ENCODE data around the gene TRMT61A. TPM values are rescaled to one million over a fixed set of nuclear protein-coding genes. Genes with fewer than 3 reads are reported as not detected.
A peak's percentile ranks its signal among the peaks of the same experiment; 100 is the strongest.
"Not testable (repeated sequence)": the region's sequence is repeated elsewhere in the genome, so short reads cannot be mapped to it uniquely, and the experiment has no call there.

Gene TRMT61A
- total RNA-seq, 2 donors from 2014 or later = 8.2 to 8.3 TPM

DNA sequence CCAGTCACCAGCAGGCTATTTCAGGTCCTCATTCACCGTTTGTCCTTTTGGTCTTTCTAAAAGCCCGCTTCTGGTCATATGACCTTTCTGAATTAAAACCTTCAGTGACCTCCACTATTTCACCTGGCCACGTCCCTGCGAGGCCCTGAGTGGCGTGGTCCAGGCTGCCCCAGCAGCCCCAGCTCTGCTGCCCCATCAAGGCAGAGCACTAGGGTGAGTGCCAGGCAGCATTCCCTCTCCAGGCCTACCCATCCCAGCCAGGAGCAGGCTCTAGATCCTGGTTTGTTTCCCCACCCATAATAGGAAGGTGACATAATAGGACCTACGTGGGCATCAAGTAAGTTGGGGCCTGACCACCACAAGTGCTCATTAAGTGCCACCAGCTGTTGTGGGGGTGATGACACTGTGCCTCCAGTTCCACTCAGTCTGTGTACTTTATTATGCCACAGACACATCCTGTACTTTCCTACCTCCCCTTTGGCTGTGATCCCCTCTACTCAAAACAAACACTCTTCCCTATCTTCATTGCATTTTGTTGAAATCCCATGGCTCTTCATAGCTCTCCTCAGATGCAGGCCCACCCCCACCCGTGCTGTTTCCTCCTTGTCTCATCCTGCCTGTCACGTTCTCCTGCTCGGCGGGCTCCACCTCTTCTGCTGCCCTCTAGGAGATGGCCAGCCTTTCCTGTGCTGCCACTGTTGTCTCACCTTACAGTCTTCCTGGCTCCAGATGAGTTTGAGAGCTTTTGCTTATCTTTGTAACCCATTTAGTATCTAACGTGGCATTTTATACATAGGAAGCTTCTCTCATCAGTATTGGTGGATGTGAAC is 27.7 kb upstream of the TRMT61A start:
- H3K9me3 ChIP-seq (ENCODE audit: control insufficient read depth, low read length, poor library complexity, severe bottlenecking) = no peaks in the 10 kb centered on the region

DNA sequence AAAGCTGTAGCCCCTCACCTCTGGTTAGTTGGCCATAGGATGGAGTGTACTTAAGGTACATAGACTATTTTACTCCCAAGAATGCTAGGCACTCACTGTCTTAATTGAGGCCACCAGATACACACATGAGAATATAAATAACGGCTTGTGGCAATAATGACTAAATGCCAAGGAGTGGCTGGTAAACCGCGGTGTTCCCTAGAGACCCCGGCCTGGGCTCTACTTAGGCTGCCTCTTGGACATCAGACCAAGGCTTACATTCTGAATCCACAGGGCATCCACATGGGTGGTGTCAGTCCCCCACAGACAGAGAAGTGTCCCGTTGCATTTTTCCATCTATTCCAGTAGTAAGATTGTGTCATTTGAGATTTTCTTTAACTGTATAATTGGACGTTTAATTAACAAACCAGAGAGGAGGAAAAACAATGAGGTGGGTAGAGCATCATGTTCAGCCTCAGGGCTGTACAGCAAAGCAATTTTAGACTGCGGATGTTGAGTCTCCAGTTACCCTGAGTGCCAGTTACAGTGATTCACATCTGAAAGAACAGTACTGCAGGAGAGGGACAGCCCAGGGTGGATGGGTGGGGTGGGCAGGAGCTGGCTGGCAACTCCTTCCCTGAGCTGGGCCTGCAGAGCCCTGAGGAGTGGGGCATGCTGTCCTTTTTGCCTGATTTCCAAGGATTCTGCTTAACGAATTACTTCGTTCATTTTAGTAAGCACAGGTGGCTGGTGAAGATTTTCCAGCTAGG is 26.9 kb upstream of the TRMT61A start:
- H3K27ac Mint-ChIP-seq = no peak overlapping the region
- H3K36me3 Mint-ChIP-seq (ENCODE audit: low read depth) = peaks cover 8% of the 10 kb centered on the region
- no peak for ATAC-seq
- H3K4me1 Mint-ChIP-seq = peaks cover 17% of the 10 kb centered on the region
- H3K9me3 ChIP-seq (ENCODE audit: control insufficient read depth, low read length, poor library complexity, severe bottlenecking) = no peaks in the 10 kb centered on the region
- no peak overlapping the region for H3K4me3 Mint-ChIP-seq
- H3K27me3 Mint-ChIP-seq = no peaks in the 10 kb centered on the region
- DNase-seq = no peak

More for the DNA sequence above, 27.7 kb upstream of the TRMT61A start:
- H3K27me3 Mint-ChIP-seq = no peaks in the 10 kb centered on the region
- no peak overlapping the region for H3K4me3 Mint-ChIP-seq
- DNase-seq (no peak), ATAC-seq (no peak)
- peaks cover 8% of the 10 kb centered on the region for H3K36me3 Mint-ChIP-seq (ENCODE audit: low read depth)
- H3K4me1 Mint-ChIP-seq = peaks cover 17% of the 10 kb centered on the region
- H3K27ac Mint-ChIP-seq = peak overlapping the region; percentile 39

DNA sequence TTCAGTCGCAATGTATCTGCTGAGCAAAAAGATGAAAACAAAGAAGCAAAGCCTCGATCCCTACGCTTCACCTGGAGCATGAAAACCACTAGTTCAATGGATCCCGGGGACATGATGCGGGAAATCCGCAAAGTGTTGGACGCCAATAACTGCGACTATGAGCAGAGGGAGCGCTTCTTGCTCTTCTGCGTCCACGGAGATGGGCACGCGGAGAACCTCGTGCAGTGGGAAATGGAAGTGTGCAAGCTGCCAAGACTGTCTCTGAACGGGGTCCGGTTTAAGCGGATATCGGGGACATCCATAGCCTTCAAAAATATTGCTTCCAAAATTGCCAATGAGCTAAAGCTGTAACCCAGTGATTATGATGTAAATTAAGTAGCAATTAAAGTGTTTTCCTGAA is 26.1 kb upstream of the TRMT61A start:
- ATAC-seq (no peak), DNase-seq (no peak)
- Mint-ChIP-seq H3K4me3 (no peak overlapping the region), H3K4me1 (peaks cover 17% of the 10 kb centered on the region), H3K27me3 (no peaks in the 10 kb centered on the region), H3K36me3 (ENCODE audit: low read depth) (peaks cover 8% of the 10 kb centered on the region), H3K27ac (no peak overlapping the region)
- no peaks in the 10 kb centered on the region for H3K9me3 ChIP-seq (ENCODE audit: control insufficient read depth, low read length, poor library complexity, severe bottlenecking)

DNA sequence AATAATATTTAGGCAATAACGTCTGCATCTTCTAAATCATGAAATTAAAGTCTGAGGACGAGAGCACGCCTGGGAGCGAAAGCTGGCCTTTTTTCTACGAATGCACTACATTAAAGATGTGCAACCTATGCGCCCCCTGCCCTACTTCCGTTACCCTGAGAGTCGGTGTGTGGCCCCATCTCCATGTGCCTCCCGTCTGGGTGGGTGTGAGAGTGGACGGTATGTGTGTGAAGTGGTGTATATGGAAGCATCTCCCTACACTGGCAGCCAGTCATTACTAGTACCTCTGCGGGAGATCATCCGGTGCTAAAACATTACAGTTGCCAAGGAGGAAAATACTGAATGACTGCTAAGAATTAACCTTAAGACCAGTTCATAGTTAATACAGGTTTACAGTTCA is 25.7 kb upstream of the TRMT61A start:
- Mint-ChIP-seq H3K36me3 (ENCODE audit: low read depth) (peaks cover 8% of the 10 kb centered on the region), H3K27me3 (no peaks in the 10 kb centered on the region), H3K4me3 (no peak overlapping the region), H3K4me1 (peaks cover 17% of the 10 kb centered on the region), H3K27ac (no peak overlapping the region)
- ATAC-seq (no peak), DNase-seq (no peak)
- no peaks in the 10 kb centered on the region for H3K9me3 ChIP-seq (ENCODE audit: control insufficient read depth, low read length, poor library complexity, severe bottlenecking)

DNA sequence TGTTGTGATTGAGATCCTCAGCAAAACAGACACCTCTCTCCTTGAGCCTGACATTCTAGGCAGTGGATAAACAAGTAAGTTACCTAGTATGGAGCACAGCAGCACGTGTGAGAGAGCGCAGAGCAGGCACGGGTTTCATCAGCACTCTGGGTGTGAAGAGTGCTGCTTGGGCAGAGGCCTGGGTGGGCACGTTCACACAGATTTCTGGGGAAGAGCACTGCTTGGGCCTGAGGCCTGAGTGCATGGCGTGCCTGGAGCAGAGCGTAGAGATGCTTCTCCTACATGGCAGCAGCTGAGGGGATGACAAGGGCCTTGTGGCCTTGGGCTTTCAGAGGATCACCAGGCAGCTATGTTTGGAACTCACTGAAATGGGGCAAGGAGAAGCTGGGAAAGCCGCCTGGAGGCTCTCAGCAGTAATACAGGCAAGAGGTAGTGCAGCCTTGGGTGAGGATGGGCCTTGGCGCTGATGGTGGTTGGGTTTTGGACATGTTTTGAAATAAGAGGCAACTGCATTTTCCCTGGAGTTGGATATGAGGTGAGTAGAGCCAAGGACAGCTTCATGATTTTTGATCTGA is 23.9 kb upstream of the TRMT61A start:
- peaks cover 11% of the 10 kb centered on the region for H3K4me1 Mint-ChIP-seq
- ATAC-seq (no peak), DNase-seq (no peak)
- H3K27ac Mint-ChIP-seq = no peak overlapping the region
- H3K4me3 Mint-ChIP-seq = peak overlapping the region; percentile 69
- no peaks in the 10 kb centered on the region for H3K27me3 Mint-ChIP-seq
- H3K9me3 ChIP-seq (ENCODE audit: control insufficient read depth, low read length, poor library complexity, severe bottlenecking) = no peaks in the 10 kb centered on the region
- H3K36me3 Mint-ChIP-seq (ENCODE audit: low read depth) = peaks cover 8% of the 10 kb centered on the region

DNA sequence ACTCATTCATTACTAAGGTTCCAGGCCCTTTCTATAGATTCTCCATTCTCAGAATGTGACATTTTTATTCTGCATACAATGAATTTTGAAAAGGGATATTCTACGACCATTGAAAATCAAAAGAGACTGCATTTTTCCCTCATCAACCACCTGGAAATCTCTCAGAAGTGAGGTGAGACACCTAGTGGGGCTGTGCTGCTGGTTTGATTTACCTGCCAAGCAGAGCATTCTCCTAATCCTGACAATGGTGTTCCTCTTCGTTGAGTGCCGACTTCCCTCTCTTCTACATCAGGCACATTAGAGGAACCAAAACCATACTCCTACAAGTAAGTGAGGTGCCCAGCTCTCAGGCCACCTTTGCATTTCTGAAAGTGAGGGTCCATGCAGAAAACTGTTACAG is 21.2 kb upstream of the TRMT61A start:
- H3K36me3 Mint-ChIP-seq (ENCODE audit: low read depth) = peaks cover 8% of the 10 kb centered on the region
- H3K9me3 ChIP-seq (ENCODE audit: control insufficient read depth, low read length, poor library complexity, severe bottlenecking) = no peaks in the 10 kb centered on the region
- H3K4me1 Mint-ChIP-seq = peaks cover 6% of the 10 kb centered on the region
- H3K27ac Mint-ChIP-seq = peak overlapping the region; percentile 41
- H3K27me3 Mint-ChIP-seq = no peaks in the 10 kb centered on the region
- DNase-seq (no peak), ATAC-seq (no peak)
- no peak overlapping the region for H3K4me3 Mint-ChIP-seq

DNA sequence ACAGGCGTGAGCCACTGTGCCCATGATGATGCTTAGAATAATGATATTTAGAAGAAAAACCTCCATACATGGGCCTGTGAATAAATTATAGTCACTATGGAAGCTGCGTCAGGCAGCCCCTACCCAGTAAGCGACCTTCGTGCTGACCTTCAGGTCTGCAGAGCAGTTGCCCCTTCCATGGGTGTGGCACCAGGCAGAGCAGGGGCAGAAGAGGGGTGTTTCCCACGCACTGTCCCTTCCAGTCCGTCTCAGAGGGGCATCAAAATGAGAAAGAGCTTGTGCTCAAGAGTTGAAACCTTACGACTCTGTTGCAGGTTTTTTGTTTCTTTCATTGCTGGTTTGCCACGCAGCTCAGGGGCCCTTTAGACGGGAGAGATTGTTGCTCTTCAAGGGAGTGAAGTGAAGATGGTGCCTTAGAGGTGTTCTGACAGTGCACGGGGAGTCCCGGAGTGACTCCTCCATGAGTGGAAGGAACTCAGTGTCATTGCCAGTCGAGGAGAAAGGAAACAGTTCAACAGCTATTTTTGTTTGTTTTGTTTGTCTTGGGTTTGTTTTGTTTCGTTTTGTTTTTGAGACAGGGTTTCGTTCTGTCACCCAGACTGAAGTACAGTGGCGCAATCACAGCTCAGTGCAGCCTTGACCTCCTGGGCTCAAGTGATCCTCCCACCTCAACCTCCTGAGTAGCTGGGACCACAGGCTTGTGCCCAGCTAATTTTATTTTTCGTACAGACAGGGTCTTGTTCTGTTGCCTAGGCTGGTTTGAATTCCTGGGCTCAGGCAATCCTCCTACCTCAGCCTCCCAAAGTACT is 20.3 kb upstream of the TRMT61A start:
- Mint-ChIP-seq H3K4me1 (peaks cover 6% of the 10 kb centered on the region), H3K27me3 (no peaks in the 10 kb centered on the region), H3K27ac (peak overlapping the region; percentile 39), H3K4me3 (no peak overlapping the region), H3K36me3 (ENCODE audit: low read depth) (peaks cover 5% of the 10 kb centered on the region)
- ATAC-seq (no peak), DNase-seq (no peak)
- H3K9me3 ChIP-seq (ENCODE audit: control insufficient read depth, low read length, poor library complexity, severe bottlenecking) = no peaks in the 10 kb centered on the region

DNA sequence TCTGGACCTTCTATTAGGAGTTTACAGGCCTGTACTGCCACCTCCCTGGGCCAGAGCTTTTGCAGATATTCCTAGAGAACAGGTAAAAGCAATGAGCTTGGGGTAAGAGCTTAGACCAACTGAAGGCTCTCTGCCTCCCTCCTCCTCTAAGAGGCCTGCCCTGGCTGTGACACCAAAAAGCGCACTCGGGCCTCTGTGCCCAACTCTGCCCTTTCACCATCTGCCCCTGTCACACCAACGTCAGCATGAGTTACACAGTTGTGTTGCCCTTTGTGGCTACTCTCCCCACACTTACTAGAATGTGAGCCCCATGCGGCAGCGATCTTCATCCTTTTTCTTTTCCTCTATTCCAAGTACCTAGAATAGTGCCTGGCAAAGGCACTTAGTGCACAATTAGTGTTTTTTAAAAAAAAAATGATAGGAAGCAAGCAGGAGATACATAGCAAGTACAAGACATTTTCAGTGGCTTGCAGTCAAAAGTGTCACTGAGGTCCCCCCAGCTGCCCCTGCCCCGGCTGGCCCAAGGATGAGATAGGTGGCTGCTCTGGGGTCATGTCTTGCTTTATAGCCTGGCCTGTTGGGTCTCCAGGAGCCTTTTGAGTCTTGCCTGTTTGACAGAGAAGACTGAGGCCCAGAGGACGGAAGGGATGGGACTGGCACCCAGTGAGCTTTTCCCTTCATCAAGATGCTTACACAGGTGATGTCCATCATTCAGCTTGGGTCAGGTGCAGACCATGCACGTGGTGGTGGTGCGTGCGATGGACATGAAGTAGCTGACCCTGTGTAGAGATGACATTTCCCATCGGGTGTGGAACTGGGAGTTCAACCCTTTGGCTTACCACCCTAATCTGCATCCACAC is 18.9 kb upstream of the TRMT61A start:
- peaks cover 9% of the 10 kb centered on the region for H3K4me1 Mint-ChIP-seq
- no peaks in the 10 kb centered on the region for H3K27me3 Mint-ChIP-seq
- ATAC-seq = no peak
- no peak for DNase-seq
- H3K4me3 Mint-ChIP-seq = no peak overlapping the region
- H3K27ac Mint-ChIP-seq = no peak overlapping the region
- peaks cover 4% of the 10 kb centered on the region for H3K36me3 Mint-ChIP-seq (ENCODE audit: low read depth)
- no peaks in the 10 kb centered on the region for H3K9me3 ChIP-seq (ENCODE audit: control insufficient read depth, low read length, poor library complexity, severe bottlenecking)

DNA sequence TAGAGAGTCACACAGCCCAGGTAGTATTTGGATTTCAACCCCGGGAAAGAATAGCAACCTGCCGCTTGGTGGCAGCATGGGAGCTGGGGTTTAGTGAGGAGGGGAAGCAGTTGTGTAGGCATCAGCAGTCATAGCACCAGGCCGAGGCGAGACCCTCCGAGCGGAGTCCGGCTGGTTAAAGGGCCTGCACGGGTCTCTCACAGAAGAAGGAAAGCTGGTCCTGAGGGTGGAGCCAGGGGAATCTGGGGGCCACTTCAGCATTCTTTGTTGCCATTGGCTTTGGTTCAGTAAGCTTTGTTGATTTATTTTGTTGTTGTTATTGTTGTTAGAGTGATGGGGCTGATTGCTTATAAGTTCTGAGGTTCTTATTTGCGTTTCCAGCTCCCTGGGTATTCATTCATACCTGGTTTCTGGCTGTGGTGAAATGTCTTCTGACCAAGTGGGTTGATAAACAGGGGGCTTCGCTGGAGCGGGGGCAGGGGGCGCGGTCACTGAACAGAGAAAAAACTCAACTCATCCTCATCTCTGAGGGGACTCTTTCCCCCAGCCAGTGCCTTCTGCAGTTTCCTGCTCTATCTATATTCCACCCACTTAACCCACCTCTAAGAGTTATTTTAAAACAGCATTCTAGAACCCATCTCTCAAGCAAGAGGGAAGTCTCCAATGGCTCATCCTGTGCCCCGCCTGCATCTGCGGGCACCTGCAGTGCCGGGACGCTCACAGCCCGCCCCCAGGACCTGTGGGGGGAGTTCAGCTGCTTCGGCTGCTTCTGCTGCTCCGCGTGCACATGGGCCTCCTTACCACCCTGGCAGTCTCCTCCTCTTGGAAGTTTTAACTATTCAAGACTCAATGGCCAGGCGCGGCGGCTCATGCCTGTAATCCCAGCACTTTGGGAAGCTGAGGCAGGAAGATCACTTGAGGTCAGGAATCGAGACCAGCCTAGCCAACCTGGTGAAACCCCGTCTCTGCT is 18.0 kb upstream of the TRMT61A start:
- DNase-seq (no peak), ATAC-seq (no peak)
- H3K4me1 Mint-ChIP-seq = peaks cover 5% of the 10 kb centered on the region
- H3K27me3 Mint-ChIP-seq = no peaks in the 10 kb centered on the region
- H3K36me3 Mint-ChIP-seq (ENCODE audit: low read depth) = no peaks in the 10 kb centered on the region
- H3K27ac Mint-ChIP-seq = no peak overlapping the region
- no peak overlapping the region for H3K4me3 Mint-ChIP-seq
- no peaks in the 10 kb centered on the region for H3K9me3 ChIP-seq (ENCODE audit: control insufficient read depth, low read length, poor library complexity, severe bottlenecking)

DNA sequence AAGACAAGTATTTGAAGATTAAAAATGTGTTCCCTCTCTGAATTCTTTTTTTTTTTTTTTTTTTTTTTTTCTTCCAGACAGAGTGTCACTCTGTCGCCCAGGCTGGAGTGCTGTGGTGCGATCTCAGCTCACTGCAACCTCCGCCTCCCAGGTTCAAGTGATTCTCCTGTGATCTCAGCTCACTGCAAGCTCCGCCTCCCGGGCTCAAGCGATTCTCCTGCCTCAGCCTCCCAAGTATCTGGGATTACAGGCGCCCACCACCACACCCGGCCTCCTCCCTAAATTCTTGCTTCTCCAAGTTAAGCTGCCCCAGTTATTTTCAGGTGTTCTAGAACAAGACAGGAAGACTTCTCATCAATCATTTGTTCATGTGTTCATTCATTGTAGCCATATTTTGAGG is 16.8 kb upstream of the TRMT61A start:
- not testable (repeated sequence) for H3K27me3 Mint-ChIP-seq; H3K9me3 ChIP-seq (ENCODE audit: control insufficient read depth, low read length, poor library complexity, severe bottlenecking); H3K4me3 Mint-ChIP-seq; ATAC-seq; H3K36me3 Mint-ChIP-seq (ENCODE audit: low read depth); H3K4me1 Mint-ChIP-seq; DNase-seq; H3K27ac Mint-ChIP-seq

DNA sequence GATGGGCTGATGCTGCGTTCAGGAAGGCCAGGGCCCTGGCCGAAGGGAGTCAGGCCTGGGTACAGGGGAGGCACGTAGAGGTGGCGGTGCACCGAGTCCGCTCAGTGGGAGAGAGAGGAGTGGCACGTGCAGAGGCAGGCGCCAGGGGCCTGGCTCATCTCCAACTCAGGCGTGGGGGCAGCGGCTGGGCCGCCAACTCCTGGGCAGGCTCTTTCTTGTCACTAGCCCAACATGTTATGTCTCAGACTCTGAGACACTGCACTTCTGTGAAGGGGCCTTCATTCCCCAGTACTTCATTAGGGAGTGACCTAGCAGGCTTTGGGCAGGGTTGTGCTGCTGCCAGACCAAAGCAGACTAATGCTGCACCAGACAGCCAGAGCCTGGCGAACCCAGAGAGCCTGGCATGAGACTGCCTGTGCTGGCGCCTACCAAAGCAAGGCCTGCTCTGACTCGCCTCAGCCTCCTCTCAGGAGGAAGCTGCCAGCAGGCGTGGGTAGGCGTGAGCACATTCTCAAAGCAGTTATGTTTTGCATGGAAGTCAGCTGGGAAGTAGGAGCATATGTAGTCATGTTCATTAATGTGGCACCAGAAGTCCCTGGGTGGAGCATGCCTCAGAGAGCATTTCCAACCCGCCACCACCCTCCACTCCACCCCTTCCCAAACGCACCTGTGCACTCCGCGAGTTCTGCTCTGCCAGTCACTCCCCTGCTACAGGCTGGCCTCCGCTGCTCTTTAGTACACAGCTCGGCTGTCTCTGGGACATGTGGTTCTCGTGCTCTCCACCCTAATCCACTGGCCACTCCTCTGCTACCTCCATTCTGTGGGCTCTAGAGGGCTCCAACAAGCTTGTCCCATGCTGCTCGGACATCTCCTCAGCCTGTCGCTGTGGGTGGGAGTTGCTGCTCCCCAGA is 16.0 kb upstream of the TRMT61A start:
- Mint-ChIP-seq H3K36me3 (ENCODE audit: low read depth) (no peaks in the 10 kb centered on the region), H3K4me3 (no peak overlapping the region), H3K4me1 (peaks cover 5% of the 10 kb centered on the region), H3K27me3 (no peaks in the 10 kb centered on the region), H3K27ac (no peak overlapping the region)
- ATAC-seq = no peak
- no peaks in the 10 kb centered on the region for H3K9me3 ChIP-seq (ENCODE audit: control insufficient read depth, low read length, poor library complexity, severe bottlenecking)
- DNase-seq = no peak

Data from T-helper 17 cell (primary cell).